ENCODE results near the gene PLD1.
"Not testable (repeated sequence)": the region's sequence is repeated elsewhere in the genome, so short reads cannot be mapped to it uniquely, and the experiment has no call there.

The PLD1 gene

GRCh38 chr3:171748064-171748924 is 62.0 kb downstream of the PLD1 start:
- H3K36me3 ChIP-seq (ENCODE audit: control insufficient read depth, insufficient read depth, low read length) = no peaks in the 10 kb centered on the region; the same call in 1 of the 2 replicates
- H3K27me3 ChIP-seq (replicated peaks; ENCODE audit: control insufficient read depth, insufficient read depth, low read length) = no peaks in the 10 kb centered on the region
- no peak for DNase-seq (ENCODE audit: extremely low read depth, insufficient read length)
- H3K4me3 ChIP-seq (replicated peaks; ENCODE audit: low read depth, low read length) = no peak overlapping the region
- TF ChIP-seq CTCF (IDR thresholded peaks at IDR 0.05; ENCODE audit: insufficient read depth, low read length, poor library complexity, severe bottlenecking) = no peak

DNA sequence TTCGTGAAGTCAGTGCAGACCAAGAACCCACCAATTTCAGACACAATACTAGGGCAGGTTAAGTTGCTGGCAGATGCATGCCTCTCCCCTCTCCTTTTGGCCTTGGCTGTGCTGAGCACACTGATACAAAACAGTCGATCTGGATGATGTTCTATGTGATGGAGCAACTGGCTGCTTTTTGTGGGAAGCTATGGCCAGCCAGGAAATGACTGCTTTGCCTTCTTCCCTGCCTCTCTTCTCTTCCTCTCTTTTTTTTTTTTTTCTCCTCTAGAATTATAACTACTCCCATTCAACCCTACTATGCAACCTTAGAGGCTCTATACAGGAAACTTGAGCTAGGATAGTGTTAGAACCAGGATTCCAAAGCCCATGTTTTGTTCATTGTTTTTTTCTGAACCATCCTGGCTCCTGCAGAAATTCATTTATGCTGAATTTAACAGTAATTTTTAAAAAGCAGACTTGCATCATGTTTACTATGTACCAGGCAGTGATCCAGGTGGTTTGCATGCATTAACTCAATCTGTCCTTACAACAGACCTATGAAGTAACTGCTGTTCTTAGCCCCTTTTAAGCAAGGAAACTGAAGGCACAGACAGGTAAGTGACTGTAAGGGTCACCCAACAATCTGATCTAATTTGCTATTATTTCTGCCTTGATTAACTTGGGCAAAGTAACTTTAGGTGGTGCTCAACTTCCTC is 62.9 kb downstream of the PLD1 start:
- no peak for DNase-seq (ENCODE audit: extremely low read depth, insufficient read length)
- no peak overlapping the region for H3K4me3 ChIP-seq (replicated peaks; ENCODE audit: low read depth, low read length)
- TF ChIP-seq CTCF (IDR thresholded peaks at IDR 0.05; ENCODE audit: insufficient read depth, low read length, poor library complexity, severe bottlenecking) = no peak
- H3K36me3 ChIP-seq (ENCODE audit: control insufficient read depth, insufficient read depth, low read length) = no peaks in the 10 kb centered on the region; the same call in 1 of the 2 replicates
- no peaks in the 10 kb centered on the region for H3K27me3 ChIP-seq (replicated peaks; ENCODE audit: control insufficient read depth, insufficient read depth, low read length)

- not testable (repeated sequence) for H3K4me3 ChIP-seq (replicated peaks; ENCODE audit: low read depth, low read length); H3K27me3 ChIP-seq (replicated peaks; ENCODE audit: control insufficient read depth, insufficient read depth, low read length); H3K36me3 ChIP-seq (ENCODE audit: control insufficient read depth, insufficient read depth, low read length); DNase-seq (ENCODE audit: extremely low read depth, insufficient read length)
These were observed 63.7 kb downstream of the PLD1 start for GRCh38 chr3:171746320-171747222.

DNA sequence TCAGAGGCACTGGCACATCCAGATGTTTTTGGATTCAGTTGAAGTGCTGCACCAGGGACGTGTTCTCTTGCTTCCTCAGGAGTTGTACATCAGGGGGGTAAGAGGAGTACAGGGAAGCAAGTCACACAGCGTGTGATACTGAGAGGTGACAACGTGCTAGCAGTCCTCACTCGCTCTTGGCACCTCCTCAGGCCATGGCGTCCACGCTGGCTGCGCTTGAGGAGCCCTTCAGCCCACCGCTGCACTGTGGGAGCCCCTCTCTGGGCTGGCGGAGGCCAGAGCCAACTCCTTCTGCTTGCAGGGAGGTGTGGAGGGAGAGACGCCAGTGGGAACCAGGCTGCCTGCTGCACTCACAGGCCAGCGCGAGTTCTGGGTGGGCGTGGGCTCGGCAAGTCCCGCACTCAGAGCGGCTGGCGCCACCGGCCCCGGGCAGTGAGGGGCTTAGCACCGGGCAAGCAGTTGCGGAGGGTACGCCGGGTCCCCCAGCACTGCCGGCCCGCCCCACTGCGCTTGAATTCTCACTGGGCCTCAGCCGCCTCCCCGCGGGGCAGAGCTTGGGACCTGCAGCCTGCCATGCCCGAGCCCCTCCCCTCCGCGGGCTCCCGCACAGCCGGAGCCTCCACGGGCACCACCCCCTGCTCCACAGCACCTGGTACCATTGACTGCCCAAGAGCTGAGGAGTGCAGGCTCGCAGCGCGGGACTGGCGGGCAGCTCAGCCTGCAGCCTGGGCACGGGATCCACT is 64.5 kb downstream of the PLD1 start:
- no peak for DNase-seq (ENCODE audit: extremely low read depth, insufficient read length)
- TF ChIP-seq CTCF (IDR thresholded peaks at IDR 0.05; ENCODE audit: insufficient read depth, low read length, poor library complexity, severe bottlenecking) = no peak
- H3K27me3 ChIP-seq (replicated peaks; ENCODE audit: control insufficient read depth, insufficient read depth, low read length) = no peaks in the 10 kb centered on the region
- no peak overlapping the region for H3K4me3 ChIP-seq (replicated peaks; ENCODE audit: low read depth, low read length)
- H3K36me3 ChIP-seq (ENCODE audit: control insufficient read depth, insufficient read depth, low read length) = no peaks in the 10 kb centered on the region; the same call in 1 of the 2 replicates

GRCh38 chr3:171744158-171744741 is 66.0 kb downstream of the PLD1 start:
- DNase-seq (ENCODE audit: extremely low read depth, insufficient read length) = no peak
- Histone ChIP-seq H3K36me3 (ENCODE audit: control insufficient read depth, insufficient read depth, low read length) (no peaks in the 10 kb centered on the region; the same call in 1 of the 2 replicates), H3K4me3 (replicated peaks; ENCODE audit: low read depth, low read length) (no peak overlapping the region), H3K27me3 (replicated peaks; ENCODE audit: control insufficient read depth, insufficient read depth, low read length) (no peaks in the 10 kb centered on the region)
- TF ChIP-seq CTCF (IDR thresholded peaks at IDR 0.05; ENCODE audit: insufficient read depth, low read length, poor library complexity, severe bottlenecking) = no peak

Data from GM06990 (cell line).